ENCODE results near the gene SORCS3.

SORCS3 gene

GRCh38 chr10:104989880-104990279 lies 348.8 kb downstream of the SORCS3 start:
- no peak for DNase-seq (ENCODE audit: low spot score)

GRCh38 chr10:104993085-104993484 lies 352.0 kb downstream of the SORCS3 start:
- DNase-seq (ENCODE audit: low spot score) = no peak
- no peak for TF ChIP-seq CTCF (IDR thresholded peaks at IDR 0.05; ENCODE audit: extremely low read depth, missing control alignments)

More at GRCh38 chr10:104989880-104990279, 348.8 kb downstream of the SORCS3 start:
- no peak for TF ChIP-seq CTCF (IDR thresholded peaks at IDR 0.05; ENCODE audit: extremely low read depth, missing control alignments)

GRCh38 chr10:105001269-105001668 lies 360.2 kb downstream of the SORCS3 start:
- no peak for TF ChIP-seq CTCF (IDR thresholded peaks at IDR 0.05; ENCODE audit: extremely low read depth, missing control alignments)
- DNase-seq (ENCODE audit: low spot score) = no peak

GRCh38 chr10:105010411-105011121 lies 369.5 kb downstream of the SORCS3 start:
- no peak for TF ChIP-seq CTCF (IDR thresholded peaks at IDR 0.05; ENCODE audit: extremely low read depth, missing control alignments)
- DNase-seq (ENCODE audit: low spot score) = no peak

GRCh38 chr10:105017116-105017515 lies 376.0 kb downstream of the SORCS3 start:
- no peak for DNase-seq (ENCODE audit: low spot score)
- no peak for TF ChIP-seq CTCF (IDR thresholded peaks at IDR 0.05; ENCODE audit: extremely low read depth, missing control alignments)

GRCh38 chr10:105017691-105018090 lies 376.6 kb downstream of the SORCS3 start:
- no peak for TF ChIP-seq CTCF (IDR thresholded peaks at IDR 0.05; ENCODE audit: extremely low read depth, missing control alignments)
- DNase-seq (ENCODE audit: low spot score) = no peak

GRCh38 chr10:105023211-105024111 lies 382.4 kb downstream of the SORCS3 start:
- DNase-seq (ENCODE audit: low spot score) = no peak
- no peak for TF ChIP-seq CTCF (IDR thresholded peaks at IDR 0.05; ENCODE audit: extremely low read depth, missing control alignments)
